SK-N-SH treated with all-trans-retinoic acid at 6 μM for 48 hours (cell line): Measurements from ENCODE around the gene RARRES1.

Experiments used
- BACH2 ChIP-seq: fragments of 250-450 bp; sonication (Bioruptor Pico); IDR thresholded peaks from 2 replicates; pipeline ENCODE4 v1.9.0; 2021; ENCODE audit warnings: mild to moderate bottlenecking, borderline replicate concordance
- CREB5 ChIP-seq: fragments of 250-450 bp; sonication (Bioruptor Pico); IDR thresholded peaks from 2 replicates; pipeline ENCODE4 v1.5.1; 2020; ENCODE audit warnings: low read depth, mild to moderate bottlenecking, moderate library complexity
- CSRNP3 ChIP-seq: fragments of 250-450 bp; sonication (Bioruptor Pico); IDR thresholded peaks from 2 replicates; pipeline ENCODE4 v1.5.1; 2021; ENCODE audit warnings: mild to moderate bottlenecking, moderate library complexity
- ISL1 ChIP-seq: fragments of 250-450 bp; sonication (Bioruptor Pico); IDR thresholded peaks from 2 replicates; pipeline ENCODE4 v2.1.2; 2022; ENCODE audit warnings: mild to moderate bottlenecking, moderate library complexity
- OSR1 ChIP-seq: fragments of 250-450 bp; sonication (Bioruptor Pico); IDR thresholded peaks from 2 replicates; pipeline ENCODE4 v1.8.0; 2022; ENCODE audit warnings: moderate library complexity, mild to moderate bottlenecking, inconsistent platforms
- PATZ1 ChIP-seq: fragments of 250-450 bp; sonication (Bioruptor Pico); IDR thresholded peaks from 2 replicates; pipeline ENCODE4 v1.8.0; 2020; ENCODE audit warnings: mild to moderate bottlenecking, moderate library complexity, borderline replicate concordance
- RARB ChIP-seq: fragments of 250-450 bp; sonication (Bioruptor Pico); IDR thresholded peaks from 2 replicates; pipeline ENCODE4 v1.8.0; 2021; ENCODE audit warnings: mild to moderate bottlenecking, moderate library complexity
- TCF4 ChIP-seq: fragments of 250-450 bp; sonication (Bioruptor Pico); IDR thresholded peaks from 2 replicates; pipeline ENCODE4 v1.8.0; 2021; ENCODE audit warnings: mild to moderate bottlenecking, moderate library complexity, borderline replicate concordance
- TSHZ2 ChIP-seq: fragments of 250-450 bp; sonication (Bioruptor Pico); IDR thresholded peaks from 2 replicates; pipeline ENCODE4 v1.5.0; 2020; ENCODE audit warnings: mild to moderate bottlenecking, moderate library complexity
- ZC3H10 ChIP-seq: fragments of 250-450 bp; sonication (Bioruptor Pico); IDR thresholded peaks from 2 replicates; pipeline ENCODE4 v1.5.1; 2021; ENCODE audit warnings: mild to moderate bottlenecking, moderate library complexity
- ZFP3 ChIP-seq: fragments of 250-450 bp; sonication (Bioruptor Pico); IDR thresholded peaks from 2 replicates; pipeline ENCODE4 v1.5.0; 2020; ENCODE audit warnings: mild to moderate bottlenecking, moderate library complexity
- ZFP30 ChIP-seq: fragments of 450-650 bp; formaldehyde crosslinking; IDR thresholded peaks from 2 replicates; pipeline ENCODE4 v1.5.0; 2022; ENCODE audit warnings: mild to moderate bottlenecking, moderate library complexity
- ZNF70 ChIP-seq: fragments of 450-650 bp; formaldehyde crosslinking; IDR thresholded peaks from 2 replicates; pipeline ENCODE4 v1.5.0; 2020; ENCODE audit warnings: mild to moderate bottlenecking, moderate library complexity
- ZNF8 ChIP-seq: fragments of 450-650 bp; formaldehyde crosslinking; IDR thresholded peaks from 2 replicates; pipeline ENCODE4 v1.5.0; 2020; ENCODE audit warnings: mild to moderate bottlenecking, moderate library complexity

- TF ChIP-seq RARB, result peak; percentile 66
- TF ChIP-seq ZNF70 (CRISPR knock-in tag), result no peak
- TF ChIP-seq BACH2 (CRISPR knock-in tag), result no peak
- no peak for TF ChIP-seq PATZ1 (CRISPR knock-in tag)
- no peak for TF ChIP-seq TSHZ2 (CRISPR knock-in tag)
- peak; percentile 76; the same call in 1 of the 2 replicates for TF ChIP-seq OSR1
- no peak for TF ChIP-seq ZFP30 (CRISPR knock-in tag)
- no peak for TF ChIP-seq TCF4
- no peak for TF ChIP-seq CSRNP3 (CRISPR knock-in tag)
- TF ChIP-seq CREB5 (CRISPR knock-in tag), result no peak
- TF ChIP-seq ISL1 (CRISPR knock-in tag), result no peak
- no peak for TF ChIP-seq ZFP3 (CRISPR knock-in tag)
- TF ChIP-seq ZNF8 (CRISPR knock-in tag), result no peak
- no peak for TF ChIP-seq ZC3H10
These were observed 36.1 kb upstream of the RARRES1 start for GRCh38 chr3:158768361-158768787.
